ENCODE measurements around the gene LCN12. TPM values are rescaled to one million over a fixed set of nuclear protein-coding genes. Genes with fewer than 3 reads are reported as not detected.

Gene LCN12
- total RNA-seq, 1 donor: not detected

Other genes with a start within 250 kb of the LCN12 start
- gene DIPK1B, start 239.7 kb upstream of the LCN12 start, total RNA-seq: 2.7 TPM
- not detected for gene LCN10, start 209.3 kb upstream of the LCN12 start, total RNA-seq
- gene LCN6, start 203.7 kb upstream of the LCN12 start, total RNA-seq: not detected
- not detected for gene LCN8, start 194.0 kb upstream of the LCN12 start, total RNA-seq
- gene LCN15, start 187.8 kb upstream of the LCN12 start, total RNA-seq: not detected
- 16.1 TPM for gene TMEM141, start 160.9 kb upstream of the LCN12 start, total RNA-seq
- gene CCDC183, start 155.9 kb upstream of the LCN12 start, total RNA-seq: 1.7 TPM
- gene RABL6, start 144.3 kb upstream of the LCN12 start, total RNA-seq: 36.4 TPM
- 0.73 TPM for gene AJM1, start 109.8 kb upstream of the LCN12 start, total RNA-seq
- gene PHPT1, start 102.9 kb upstream of the LCN12 start, total RNA-seq: 14.0 TPM
- gene MAMDC4, start 99.9 kb upstream of the LCN12 start, total RNA-seq: 0.52 TPM
- gene EDF1, start 86.0 kb upstream of the LCN12 start, total RNA-seq: 162 TPM
- gene TRAF2, start 65.8 kb upstream of the LCN12 start, total RNA-seq: 6.4 TPM
- gene FBXW5, start 7.5 kb upstream of the LCN12 start, total RNA-seq: 67.6 TPM
- gene C8G, start 7.0 kb upstream of the LCN12 start, total RNA-seq: not detected
- gene PTGDS, start 25.2 kb downstream of the LCN12 start, total RNA-seq: 10.8 TPM
- 0.10 TPM for gene LCNL1, start 30.7 kb downstream of the LCN12 start, total RNA-seq
- 23.6 TPM for gene PAXX, start 40.1 kb downstream of the LCN12 start, total RNA-seq
- 3.4 TPM for gene CLIC3, start 44.3 kb downstream of the LCN12 start, total RNA-seq
- 14.7 TPM for gene ABCA2, start 76.0 kb downstream of the LCN12 start, total RNA-seq
- gene FUT7, start 79.8 kb downstream of the LCN12 start, total RNA-seq: 2.6 TPM
- 2.5 TPM for gene NPDC1, start 93.9 kb downstream of the LCN12 start, total RNA-seq
- gene ENTPD2, start 101.8 kb downstream of the LCN12 start, total RNA-seq: not detected
- gene SAPCD2, start 118.3 kb downstream of the LCN12 start, total RNA-seq: 3.3 TPM
- 6.2 TPM for gene UAP1L1, start 125.2 kb downstream of the LCN12 start, total RNA-seq
- gene MAN1B1, start 134.7 kb downstream of the LCN12 start, total RNA-seq: 30.3 TPM
- gene DPP7, start 162.5 kb downstream of the LCN12 start, total RNA-seq: 86.9 TPM
- not detected for gene GRIN1, start 186.9 kb downstream of the LCN12 start, total RNA-seq
- 0.21 TPM for gene LRRC26, start 217.8 kb downstream of the LCN12 start, total RNA-seq
- not detected for gene TMEM210, start 219.8 kb downstream of the LCN12 start, total RNA-seq
- 36.7 TPM for gene ANAPC2, start 236.3 kb downstream of the LCN12 start, total RNA-seq
- 38.2 TPM for gene SSNA1, start 236.4 kb downstream of the LCN12 start, total RNA-seq
- gene TPRN, start 248.5 kb downstream of the LCN12 start, total RNA-seq: 2.4 TPM